HepG2 (cell line): ENCODE data around the gene SCN7A. TPM values are rescaled to one million over a fixed set of nuclear protein-coding genes. Genes with fewer than 3 reads are reported as not detected.

Experiments
- ARID3A ChIP-seq: IDR thresholded peaks from 2 replicates; pipeline ENCODE4 v1.6.1; 2012; ENCODE audit warnings: low read depth, low read length, improper control_type of control experiment
- ARNT ChIP-seq: fragments of 450-650 bp; IDR thresholded peaks from 2 replicates; pipeline ENCODE4 v1.6.1; 2017
- ATM ChIP-seq: fragments of 450-650 bp; IDR thresholded peaks from 2 replicates; pipeline ENCODE4 v1.7.1; 2017; ENCODE audit warnings: mild to moderate bottlenecking, borderline replicate concordance
- BRCA1 ChIP-seq: sonication (generic); formaldehyde crosslinking; IDR thresholded peaks from 2 replicates; pipeline ENCODE4 v1.4.0; 2020; ENCODE audit warnings: missing genetic modification reagents
- EEA1 ChIP-seq: sonication (generic); formaldehyde crosslinking; IDR thresholded peaks from 2 replicates; pipeline ENCODE4 v1.5.1; 2020; ENCODE audit warnings: mild to moderate bottlenecking, missing genetic modification reagents, borderline replicate concordance
- HOXA9 ChIP-seq: sonication (generic); formaldehyde crosslinking; IDR thresholded peaks from 2 replicates; pipeline ENCODE4 v1.8.1; 2022; ENCODE audit warnings: missing genetic modification reagents, mild to moderate bottlenecking, moderate library complexity, borderline replicate concordance
- MYNN ChIP-seq: sonication (generic); formaldehyde crosslinking; IDR thresholded peaks from 2 replicates; pipeline ENCODE4 v1.4.0; 2020; ENCODE audit warnings: mild to moderate bottlenecking, low read depth, missing genetic modification reagents
- NBN ChIP-seq: fragments of 450-650 bp; conservative IDR thresholded peaks from 2 replicates; pipeline ENCODE4 v1.6.1; 2017
- NFE2L1 ChIP-seq: sonication (generic); formaldehyde crosslinking; IDR thresholded peaks from 2 replicates; pipeline ENCODE4 v1.4.0; 2020; ENCODE audit warnings: missing genetic modification reagents, mild to moderate bottlenecking, borderline replicate concordance
- PCBP1 ChIP-seq: fragments of 200-400 bp; formaldehyde crosslinking; IDR thresholded peaks from 2 replicates; pipeline ENCODE4 v1.6.1; 2017; ENCODE audit warnings: mild to moderate bottlenecking, low read depth, low read length, borderline replicate concordance
- SALL1 ChIP-seq: sonication (generic); formaldehyde crosslinking; IDR thresholded peaks from 2 replicates; pipeline ENCODE4 v1.8.0; 2022; ENCODE audit warnings: mild to moderate bottlenecking, missing genetic modification reagents
- SALL2 ChIP-seq: sonication (generic); formaldehyde crosslinking; IDR thresholded peaks from 2 replicates; pipeline ENCODE4 v1.8.1; 2023; ENCODE audit warnings: mild to moderate bottlenecking, missing genetic modification reagents, inconsistent platforms
- SRY ChIP-seq: sonication (generic); formaldehyde crosslinking; IDR thresholded peaks from 2 replicates; pipeline ENCODE4 v1.8.0; 2022; ENCODE audit warnings: mild to moderate bottlenecking, missing genetic modification reagents
- TFE3 ChIP-seq: IDR thresholded peaks from 2 replicates; pipeline ENCODE4 v1.6.1; 2016
- THAP9 ChIP-seq: sonication (generic); formaldehyde crosslinking; IDR thresholded peaks from 2 replicates; pipeline ENCODE4; 2020; ENCODE audit warnings: missing genetic modification reagents, mild to moderate bottlenecking, borderline replicate concordance
- TRIM22 ChIP-seq: fragments of 450-650 bp; IDR thresholded peaks from 2 replicates; pipeline ENCODE4 v1.6.1; 2017
- ZIK1 ChIP-seq: sonication (generic); formaldehyde crosslinking; IDR thresholded peaks from 2 replicates; pipeline ENCODE4 v1.5.0; 2020; ENCODE audit warnings: mild to moderate bottlenecking, low read depth, missing genetic modification reagents, borderline replicate concordance
- ZKSCAN8 ChIP-seq: IDR thresholded peaks from 2 replicates; pipeline ENCODE4 v1.6.1; 2016; ENCODE audit warnings: borderline replicate concordance, missing genetic modification reagents, missing compliant biosample characterization
- ZNF230 ChIP-seq: sonication (generic); formaldehyde crosslinking; IDR thresholded peaks from 2 replicates; pipeline ENCODE4 v1.4.0; 2020; ENCODE audit warnings: mild to moderate bottlenecking, missing genetic modification reagents
- ZNF232 ChIP-seq: sonication (generic); formaldehyde crosslinking; IDR thresholded peaks from 2 replicates; pipeline ENCODE4 v1.4.0; 2020; ENCODE audit warnings: missing genetic modification reagents, borderline replicate concordance
- ZNF24 ChIP-seq: fragments of 450-650 bp; IDR thresholded peaks from 2 replicates; pipeline ENCODE4 v1.6.1; 2017; ENCODE audit warnings: antibody characterized with exemption, mild to moderate bottlenecking
- ZNF484 ChIP-seq: sonication (generic); formaldehyde crosslinking; IDR thresholded peaks from 2 replicates; pipeline ENCODE4 v1.5.1; 2020; ENCODE audit warnings: mild to moderate bottlenecking, low read depth, missing genetic modification reagents, borderline replicate concordance
- ZNF577 ChIP-seq: sonication (generic); formaldehyde crosslinking; IDR thresholded peaks from 2 replicates; pipeline ENCODE4 v1.4.0; 2020; ENCODE audit warnings: mild to moderate bottlenecking, low read depth, missing genetic modification reagents, borderline replicate concordance
- ZNF670 ChIP-seq: sonication (generic); formaldehyde crosslinking; IDR thresholded peaks from 2 replicates; pipeline ENCODE4 v1.8.0; 2022; ENCODE audit warnings: mild to moderate bottlenecking, missing genetic modification reagents, borderline replicate concordance
- ZNF891 ChIP-seq: sonication (generic); formaldehyde crosslinking; IDR thresholded peaks from 2 replicates; pipeline ENCODE4 v1.5.0; 2020; ENCODE audit warnings: mild to moderate bottlenecking, missing genetic modification reagents
- polyA plus RNA-seq, 8 experiments: library from polyadenylated mRNA; depleted of rRNA in 3 of 8; stranded (reverse) in 7 of 8; unstranded in 1 of 8; fragments of >200 nt; fragmentation: Illumina TruSeq in 4 of 8; extraction: Trizol in 4 of 8; gene quantifications; 2 replicates each; pipeline versions ENCODE4 v1.2.1 to v1.2.3, GENCODE V29; 2011 to 2016; ENCODE audit warnings: low read depth in 4 of 8, missing spikeins in 1 of 8, mixed read lengths in 1 of 8; ENCODE audit not compliant: insufficient read depth in 1 of 8
- total RNA-seq, 5 experiments: library from RNA; depleted of rRNA; stranded (reverse); fragments of >200 nt; fragmentation: Illumina TruSeq; extraction: Trizol; gene quantifications; 2 replicates each; pipeline ENCODE4 v1.2.3, GENCODE V29; 2016; ENCODE audit warnings: low read depth in 1 of 5

Gene SCN7A
- total and polyA plus RNA-seq, 2 of the 13 experiments (the other 11 are each of a cell fraction or from before 2014, with no cell fraction given) = 0.01 TPM; not detected in 1

GRCh38 chr2:166372046-166372445, 122.0 kb downstream of the SCN7A start (continued):
- peak; percentile 62; the same call in 1 of the 2 replicates for TF ChIP-seq TFE3 (CRISPR knock-in tag)
- TF ChIP-seq EEA1 (CRISPR knock-in tag) = no peak
- TF ChIP-seq ZKSCAN8 = peak; percentile 77; the same call in 1 of the 2 replicates
- TF ChIP-seq THAP9 (CRISPR knock-in tag) = no peak
- TF ChIP-seq NFE2L1 (CRISPR knock-in tag) = no peak
- no peak for TF ChIP-seq ZNF891 (CRISPR knock-in tag)
- peak; percentile 95 for TF ChIP-seq ARID3A
- TF ChIP-seq ZNF232 (CRISPR knock-in tag) = no peak
- no peak for TF ChIP-seq NBN
- TF ChIP-seq ZNF577 (CRISPR knock-in tag) = no peak
- no peak for TF ChIP-seq TRIM22
- no peak for TF ChIP-seq MYNN (CRISPR knock-in tag)
- no peak for TF ChIP-seq SRY (CRISPR knock-in tag)
- no peak for TF ChIP-seq SALL2 (CRISPR knock-in tag)
- no peak for TF ChIP-seq HOXA9 (CRISPR knock-in tag)
- TF ChIP-seq ZIK1 = no peak
- TF ChIP-seq ARNT = no peak
- TF ChIP-seq ATM = no peak
- peak; percentile 93; the same call in 1 of the 2 replicates for TF ChIP-seq SALL1 (CRISPR knock-in tag)
- TF ChIP-seq BRCA1 (CRISPR knock-in tag) = no peak
- TF ChIP-seq ZNF484 (CRISPR knock-in tag) = no peak
- TF ChIP-seq ZNF670 = peak; percentile 55; the same call in 1 of the 2 replicates
- TF ChIP-seq ZNF230 = no peak
- TF ChIP-seq PCBP1 = no peak
- no peak for TF ChIP-seq ZNF24
